ENCODE measurements around the gene SRR. TPM values are rescaled to one million over a fixed set of nuclear protein-coding genes. Genes with fewer than 3 reads are reported as not detected.

Gene SRR
- total RNA-seq, 4 donors from 2014 or later: 4.0 to 13.9 (median 11.2) TPM

GRCh38 chr17:2279707-2280106, 24.0 kb upstream of the SRR start:
- peaks cover 69% of the 10 kb centered on the region for H3K36me3 ChIP-seq
- no peak for DNase-seq (ENCODE audit: low spot score in 2 of 2)
- no peaks in the 10 kb centered on the region for H3K4me1 ChIP-seq
- 95% methylated on average over 9 of the region's 9 CpGs for WGBS
- H3K9me3 ChIP-seq: no peaks in the 10 kb centered on the region
- H3K4me3 ChIP-seq: no peak overlapping the region
- TF ChIP-seq EP300 (IDR thresholded peaks at IDR 0.05): no peak
- TF ChIP-seq POLR2A (IDR thresholded peaks at IDR 0.05): no peak
- TF ChIP-seq POLR2AphosphoS5 (IDR thresholded peaks at IDR 0.05): no peak
- no peak for TF ChIP-seq CTCF (IDR thresholded peaks at IDR 0.05)
- H3K27me3 ChIP-seq: no peaks in the 10 kb centered on the region
- no peak overlapping the region for H3K27ac ChIP-seq

- DNase-seq (ENCODE audit: low spot score in 2 of 2): no peak
- peak; percentile 47 to 48 for TF ChIP-seq CTCF (IDR thresholded peaks at IDR 0.05)
- TF ChIP-seq EP300 (IDR thresholded peaks at IDR 0.05): no peak
- TF ChIP-seq POLR2A (IDR thresholded peaks at IDR 0.05): no peak
- no peak for TF ChIP-seq POLR2AphosphoS5 (IDR thresholded peaks at IDR 0.05)
- Histone ChIP-seq H3K36me3 (peaks cover 69% of the 10 kb centered on the region), H3K27me3 (no peaks in the 10 kb centered on the region), H3K4me3 (no peak overlapping the region), H3K9me3 (no peaks in the 10 kb centered on the region), H3K4me1 (no peaks in the 10 kb centered on the region), H3K27ac (no peak overlapping the region)
- 61% methylated on average over 7 of the region's 7 CpGs for WGBS
Measured at GRCh38 chr17:2282297-2282873, 21.4 kb upstream of the SRR start.

- Histone ChIP-seq H3K9me3 (no peaks in the 10 kb centered on the region), H3K36me3 (peaks cover 75% of the 10 kb centered on the region), H3K27ac (no peak overlapping the region), H3K27me3 (no peaks in the 10 kb centered on the region), H3K4me3 (no peak overlapping the region), H3K4me1 (no peaks in the 10 kb centered on the region)
- DNase-seq (ENCODE audit: low spot score in 2 of 2): no peak
- WGBS: 89% methylated on average over 7 of the region's 7 CpGs
- TF ChIP-seq POLR2AphosphoS5 (IDR thresholded peaks at IDR 0.05) (no peak), CTCF (IDR thresholded peaks at IDR 0.05) (no peak), POLR2A (IDR thresholded peaks at IDR 0.05) (no peak), EP300 (IDR thresholded peaks at IDR 0.05) (no peak)
Measured at GRCh38 chr17:2283302-2283701, 20.4 kb upstream of the SRR start.

GRCh38 chr17:2289878-2290478, 13.8 kb upstream of the SRR start:
- H3K4me1 ChIP-seq: no peaks in the 10 kb centered on the region
- TF ChIP-seq CTCF (IDR thresholded peaks at IDR 0.05): no peak
- TF ChIP-seq POLR2AphosphoS5 (IDR thresholded peaks at IDR 0.05): no peak
- TF ChIP-seq POLR2A (IDR thresholded peaks at IDR 0.05): no peak
- no peak for TF ChIP-seq EP300 (IDR thresholded peaks at IDR 0.05)
- H3K36me3 ChIP-seq: peaks cover 78% of the 10 kb centered on the region

GRCh38 chr17:2292100-2292499, 11.7 kb upstream of the SRR start:
- no peak for TF ChIP-seq POLR2A (IDR thresholded peaks at IDR 0.05)
- TF ChIP-seq CTCF (IDR thresholded peaks at IDR 0.05): no peak
- TF ChIP-seq POLR2AphosphoS5 (IDR thresholded peaks at IDR 0.05): no peak
- TF ChIP-seq EP300 (IDR thresholded peaks at IDR 0.05): no peak
- no peak for DNase-seq (ENCODE audit: low spot score in 2 of 2)
- H3K9me3 ChIP-seq: no peaks in the 10 kb centered on the region
- no peak overlapping the region for H3K27ac ChIP-seq
- H3K27me3 ChIP-seq: no peaks in the 10 kb centered on the region
- WGBS: 88% methylated on average over 2 of the region's 2 CpGs
- H3K4me3 ChIP-seq: no peak overlapping the region
- H3K4me1 ChIP-seq: no peaks in the 10 kb centered on the region
- H3K36me3 ChIP-seq: peaks cover 85% of the 10 kb centered on the region

More at GRCh38 chr17:2289878-2290478, 13.8 kb upstream of the SRR start:
- Histone ChIP-seq H3K9me3 (no peaks in the 10 kb centered on the region), H3K4me3 (no peak overlapping the region), H3K27me3 (no peaks in the 10 kb centered on the region), H3K27ac (no peak overlapping the region)
- 96% methylated on average over 5 of the region's 5 CpGs for WGBS
- no peak for DNase-seq (ENCODE audit: low spot score in 2 of 2)
